ENCODE measurements around the gene TRIM7. TPM values are rescaled to one million over a fixed set of nuclear protein-coding genes. Genes with fewer than 3 reads are reported as not detected.
A peak's percentile ranks its signal among the peaks of the same experiment; 100 is the strongest.

The TRIM7 gene
- total and polyA plus RNA-seq, 9 of the 15 experiments (the other 6 are each of a cell fraction or from before 2014, with no cell fraction given), result 2.6 to 14.9 (median 8.9) TPM

GRCh38 chr5:181241393-181241975 is 36.5 kb upstream of the TRIM7 start (continued):
- TF ChIP-seq POLR2AphosphoS5 (IDR thresholded peaks at IDR 0.05; ENCODE audit: control insufficient read depth, insufficient read depth, low read depth, low read length) (0 out of 2 replicates have a peak, but pooled peaks have one; percentile 19), KLF6 (CRISPR knock-in tag; IDR thresholded peaks at IDR 0.05; ENCODE audit: borderline replicate concordance) (no peak), GTF2A2 (tag; IDR thresholded peaks at IDR 0.05) (no peak), CBX5 (IDR thresholded peaks at IDR 0.05; ENCODE audit: borderline replicate concordance, low read depth) (no peak), HSF4 (CRISPR knock-in tag; IDR thresholded peaks at IDR 0.05; ENCODE audit: borderline replicate concordance) (no peak), E4F1 (CRISPR knock-in tag; IDR thresholded peaks at IDR 0.05; ENCODE audit: borderline replicate concordance) (no peak), CEBPB (tag; IDR thresholded peaks at IDR 0.05) (peak; percentile 78), ZBTB7A (IDR thresholded peaks at IDR 0.05; ENCODE audit: borderline replicate concordance, control insufficient read depth, low read depth, low read length) (no peak), ID3 (CRISPR knock-in tag; IDR thresholded peaks at IDR 0.05) (no peak), ID3 (tag; IDR thresholded peaks at IDR 0.05) (no peak), ZNF239 (CRISPR knock-in tag; IDR thresholded peaks at IDR 0.05) (no peak), MTA2 (IDR thresholded peaks at IDR 0.05; ENCODE audit: low read depth) (no peak), ZNF12 (CRISPR knock-in tag; IDR thresholded peaks at IDR 0.05) (no peak), ARID1B (IDR thresholded peaks at IDR 0.05) (peak; percentile 18; the same call in 1 of the 2 replicates), ZNF609 (CRISPR knock-in tag; IDR thresholded peaks at IDR 0.05; ENCODE audit: borderline replicate concordance) (0 out of 2 replicates have a peak, but pooled peaks have one; percentile 11), BRD9 (IDR thresholded peaks at IDR 0.05; ENCODE audit: low read depth, partially characterized antibody) (no peak)
